Pancreas (tissue), 10 donors: Measurements from ENCODE around the gene HSD11B1. TPM values are rescaled to one million over a fixed set of nuclear protein-coding genes. Genes with fewer than 3 reads are reported as not detected.

Source experiments
- ATAC-seq, 4 donors: fragments of 200-7000 bp; cut with Tn5 transposase; one replicate each; pipeline versions ENCODE4 v1.8.0 to v1.9.1; 2020; ENCODE audit warnings: mild to moderate bottlenecking in 4 of 4, moderate library complexity in 4 of 4
- DNase-seq, 6 donors: peaks; one replicate each; pipeline ENCODE4 v3.0.0-alpha.2; 2020
- FAIRE-seq: peaks from 2 replicates; lab custom pipeline; 2012; peaks lifted over from hg19 to GRCh38; lab: Jason Lieb, UNC
- H3K27ac ChIP-seq, 4 donors: fragments of 200-600 bp; sonication (generic); 1 replicate in 3 of 4; 2 replicates in 1 of 4; pipeline versions ENCODE4 v1.5.0 to v1.8.0; 2020
- H3K27me3 ChIP-seq, 4 donors: fragments of 200-600 bp; one replicate each; pipeline ENCODE4 v1.8.0; 2021
- H3K36me3 ChIP-seq, 3 donors: fragments of 200-600 bp; sonication (generic) in 1 of 3; one replicate each; pipeline versions ENCODE4 v1.5.0 to v1.8.0; 2020 to 2021
- H3K4me1 ChIP-seq, 3 donors: fragments of 200-600 bp; one replicate each; pipeline ENCODE4 v1.8.0; 2021
- H3K4me3 ChIP-seq, 4 donors: fragments of 200-600 bp; sonication (generic) in 2 of 4; one replicate each; pipeline versions ENCODE4 v1.5.0 to v1.8.0; 2020 to 2021
- H3K9me3 ChIP-seq, 4 donors: fragments of 200-600 bp; one replicate each; pipeline ENCODE4 v1.8.0; 2021
- WGBS, 2 donors: extraction: QIAGEN DNeasy Blood & Tissue Kit; methylation state at CpG; one replicate each; pipeline ENCODE4 v1.1.7; 2013; 5-methylcytosine and 5-hydroxymethylcytosine counted together
- intact Hi-C, 3 donors: fragments of 100-400 bp; cut with DNase I; formaldehyde crosslinking; loops; one replicate each; pipeline versions ENCODE4 v1.11.1 to v1.14.2; 2022
- polyA plus RNA-seq, 2 donors: library from polyadenylated mRNA; stranded (reverse); fragments of 200-250 nt; gene quantifications; one replicate each; pipeline ENCODE4 v1.2.3, GENCODE V29; 2013
- total RNA-seq, 6 donors: library from RNA; stranded (reverse); fragmentation: NEBNext Ultra II Directional in 4 of 6; extraction: Animal tissue kit (Norgen Biotek cat#: 25700) in 4 of 6; gene quantifications; one replicate each; pipeline versions ENCODE4 v1.2.1 to v1.2.4, GENCODE V29; 2021 to 2023
- TF ChIP-seq, protein P1 (sequence below), 4 donors: fragments of 200-600 bp; sonication (generic) in 3 of 4; IDR thresholded peaks; one replicate each; pipeline versions ENCODE4 v1.5.0 to v1.8.0; 2021; ENCODE audit warnings: antibody characterized with exemption in 4 of 4
- donor health status: healthy with polysubstance abuse.
- donor health status: DM: no; HTN: no; CAD: no; lungs with moderate emphysema.
- donor health status: DM: no; HTN: no; CAD: no.
- donor health status: control.
- donor health status: control.
- donor health status: Bipolar disorder and iron deficiency.
- donor health status: DM: yes; HTN: yes; CAD: no.
- donor health status: DM: no; HTN: no; CAD: no.
- donor health status: DM: no; HTN: no; CAD: no.
- donor health status: DM: yes; HTN: yes; CAD: no.

Gene HSD11B1
- total and polyA plus RNA-seq, 8 donors: 0.47 to 5.6 (median 1.0) TPM; not detected in 2

DNA sequence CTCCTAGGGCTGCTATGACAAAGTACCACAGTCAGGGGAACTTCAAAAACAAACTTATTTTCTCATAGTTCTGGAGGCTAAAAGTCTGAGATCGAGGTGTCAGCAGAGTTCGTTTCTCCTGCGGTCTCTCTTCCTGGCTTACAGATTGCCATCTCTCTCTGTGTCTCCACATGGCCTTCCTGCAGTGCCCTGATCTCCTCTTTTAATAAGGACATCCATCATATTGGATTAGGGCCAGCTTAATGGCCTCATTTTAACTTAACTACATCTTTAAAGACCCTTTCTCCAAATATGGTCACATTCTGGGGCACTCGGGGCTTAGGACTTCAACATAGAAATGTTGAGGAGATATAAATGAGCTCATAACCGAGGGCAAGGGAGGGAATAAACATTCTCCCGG lies 67.5 kb downstream of the HSD11B1 start:
- intact Hi-C loops: no loop called here
- TF ChIP-seq, protein P1, sequence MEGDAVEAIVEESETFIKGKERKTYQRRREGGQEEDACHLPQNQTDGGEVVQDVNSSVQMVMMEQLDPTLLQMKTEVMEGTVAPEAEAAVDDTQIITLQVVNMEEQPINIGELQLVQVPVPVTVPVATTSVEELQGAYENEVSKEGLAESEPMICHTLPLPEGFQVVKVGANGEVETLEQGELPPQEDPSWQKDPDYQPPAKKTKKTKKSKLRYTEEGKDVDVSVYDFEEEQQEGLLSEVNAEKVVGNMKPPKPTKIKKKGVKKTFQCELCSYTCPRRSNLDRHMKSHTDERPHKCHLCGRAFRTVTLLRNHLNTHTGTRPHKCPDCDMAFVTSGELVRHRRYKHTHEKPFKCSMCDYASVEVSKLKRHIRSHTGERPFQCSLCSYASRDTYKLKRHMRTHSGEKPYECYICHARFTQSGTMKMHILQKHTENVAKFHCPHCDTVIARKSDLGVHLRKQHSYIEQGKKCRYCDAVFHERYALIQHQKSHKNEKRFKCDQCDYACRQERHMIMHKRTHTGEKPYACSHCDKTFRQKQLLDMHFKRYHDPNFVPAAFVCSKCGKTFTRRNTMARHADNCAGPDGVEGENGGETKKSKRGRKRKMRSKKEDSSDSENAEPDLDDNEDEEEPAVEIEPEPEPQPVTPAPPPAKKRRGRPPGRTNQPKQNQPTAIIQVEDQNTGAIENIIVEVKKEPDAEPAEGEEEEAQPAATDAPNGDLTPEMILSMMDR (IDR thresholded peaks at IDR 0.05): no peak
- FAIRE-seq (no peak), DNase-seq (no peak), ATAC-seq (no peak)
- no peaks in the 10 kb centered on the region for H3K9me3 ChIP-seq
- peaks cover 0 to 4% (median 0%) of the 10 kb centered on the region in 3 donors for H3K4me1 ChIP-seq
- H3K27me3 ChIP-seq: no peaks in the 10 kb centered on the region
- H3K27ac ChIP-seq: no peak overlapping the region
- 59 to 62% methylated on average over 6 of the region's 6 CpGs for WGBS, 2 donors
- H3K36me3 ChIP-seq: no peaks in the 10 kb centered on the region
- no peak overlapping the region for H3K4me3 ChIP-seq

DNA sequence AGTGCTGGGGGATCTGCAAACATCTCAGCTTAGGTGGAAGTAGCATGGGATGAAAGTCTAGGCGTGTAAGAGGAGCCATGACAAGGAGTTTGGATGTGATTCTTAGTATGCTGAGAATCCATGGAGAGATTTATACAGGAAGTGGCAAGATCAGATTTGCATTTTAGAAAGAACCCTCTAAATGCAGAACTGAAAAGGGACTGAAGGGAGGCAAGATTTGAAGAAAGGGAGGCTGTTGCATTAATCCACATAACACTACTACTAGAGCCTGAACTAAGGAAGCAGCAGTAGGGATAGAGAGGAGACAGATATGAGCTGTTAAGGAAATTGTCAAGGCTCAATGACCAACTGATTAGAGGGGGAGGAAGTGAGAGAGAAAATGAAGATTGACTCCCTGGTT lies 69.9 kb downstream of the HSD11B1 start:
- Histone ChIP-seq H3K27ac (no peak overlapping the region), H3K4me1 (no peaks in the 10 kb centered on the region), H3K4me3 (no peak overlapping the region), H3K27me3 (no peaks in the 10 kb centered on the region), H3K9me3 (no peaks in the 10 kb centered on the region), H3K36me3 (no peaks in the 10 kb centered on the region)
- no peak for ATAC-seq
- TF ChIP-seq, protein P1 (IDR thresholded peaks at IDR 0.05): no peak
- DNase-seq: no peak
- intact Hi-C loops: no loop called here
- FAIRE-seq: no peak
- 66 to 81% methylated on average over 1 of the region's 1 CpG for WGBS, 2 donors

DNA sequence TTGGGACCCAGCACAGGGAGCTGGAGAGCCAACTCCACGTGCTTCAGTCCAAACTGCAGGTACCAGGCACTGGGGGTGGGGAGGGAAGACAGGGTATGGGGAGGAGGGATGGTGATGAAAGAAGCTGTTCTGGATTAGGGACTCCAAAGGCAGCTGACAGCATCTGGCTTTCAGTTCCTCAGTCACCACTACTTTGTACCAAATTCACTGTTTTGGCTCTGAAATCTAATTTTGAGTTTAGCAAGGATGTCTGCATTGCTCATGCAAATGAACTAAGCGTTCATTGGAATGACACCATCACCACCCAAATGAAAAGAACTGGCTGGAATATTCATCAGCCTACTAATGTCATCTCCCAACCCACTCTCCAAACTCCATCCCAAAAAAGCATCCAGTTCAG lies 71.0 kb downstream of the HSD11B1 start:
- Histone ChIP-seq H3K9me3 (no peaks in the 10 kb centered on the region), H3K4me3 (no peak overlapping the region), H3K36me3 (no peaks in the 10 kb centered on the region), H3K4me1 (no peaks in the 10 kb centered on the region), H3K27ac (no peak overlapping the region), H3K27me3 (no peaks in the 10 kb centered on the region)
- FAIRE-seq: no peak
- TF ChIP-seq, protein P1 (IDR thresholded peaks at IDR 0.05): no peak
- 69 to 72% methylated on average over 2 of the region's 2 CpGs for WGBS, 2 donors
- DNase-seq: no peak
- intact Hi-C loops: no loop called here
- no peak for ATAC-seq

DNA sequence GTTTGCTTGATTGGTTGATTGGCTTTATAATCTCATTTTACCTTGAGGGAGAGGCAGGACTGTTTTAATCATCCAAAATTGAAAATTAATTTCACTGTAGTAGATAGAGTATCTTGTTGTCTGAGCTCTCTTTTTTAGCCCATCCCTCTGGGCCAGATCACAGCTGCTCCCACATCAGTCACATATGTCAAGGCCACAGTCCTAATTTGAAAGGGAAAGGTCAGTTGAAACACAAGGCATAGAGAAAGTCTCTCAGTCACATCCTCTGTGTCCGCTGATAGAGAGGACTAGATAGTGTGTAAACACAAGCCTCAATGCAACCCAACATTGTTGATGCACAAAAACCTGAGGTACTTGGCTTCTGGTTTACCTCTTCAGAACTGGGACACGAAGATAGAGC lies 72.9 kb downstream of the HSD11B1 start:
- H3K27me3 ChIP-seq: no peaks in the 10 kb centered on the region
- H3K36me3 ChIP-seq: no peaks in the 10 kb centered on the region
- TF ChIP-seq, protein P1 (IDR thresholded peaks at IDR 0.05): no peak
- 88 to 96% methylated on average over 2 of the region's 2 CpGs for WGBS, 2 donors
- H3K27ac ChIP-seq: no peak overlapping the region
- FAIRE-seq (no peak), ATAC-seq (no peak), DNase-seq (no peak)
- H3K4me3 ChIP-seq: no peak overlapping the region
- H3K9me3 ChIP-seq: no peaks in the 10 kb centered on the region
- intact Hi-C loops: no loop called here
- no peaks in the 10 kb centered on the region for H3K4me1 ChIP-seq

DNA sequence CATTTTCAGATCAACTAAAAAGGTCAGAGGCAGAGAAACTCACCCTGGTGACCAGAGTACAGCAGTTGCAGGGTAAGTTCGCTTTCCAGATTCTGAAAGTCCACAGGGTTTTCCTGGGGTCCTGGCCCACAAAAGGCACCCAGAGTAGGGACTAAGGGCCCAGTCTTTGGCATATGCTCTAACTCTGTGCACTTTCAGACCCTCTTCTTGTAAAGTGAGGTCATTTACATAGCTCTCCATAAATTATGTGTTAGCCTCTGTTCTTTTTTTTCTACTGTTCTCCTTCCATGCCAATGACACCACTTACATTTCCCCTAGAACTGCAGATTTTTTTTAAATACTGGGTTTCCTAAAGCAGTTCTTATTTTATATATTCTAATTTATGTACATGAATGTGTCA lies 73.5 kb downstream of the HSD11B1 start:
- H3K4me3 ChIP-seq: no peak overlapping the region
- TF ChIP-seq, protein P1 (IDR thresholded peaks at IDR 0.05): no peak
- no peaks in the 10 kb centered on the region for H3K9me3 ChIP-seq
- H3K36me3 ChIP-seq: no peaks in the 10 kb centered on the region
- H3K27ac ChIP-seq: no peak overlapping the region
- DNase-seq (no peak), ATAC-seq (no peak), FAIRE-seq (no peak)
- WGBS, 2 donors: 94 to 96% methylated on average over 1 of the region's 1 CpG
- no peaks in the 10 kb centered on the region for H3K4me1 ChIP-seq
- intact Hi-C loops: no loop called here
- H3K27me3 ChIP-seq: no peaks in the 10 kb centered on the region
